Lung (tissue), 12 donors: ENCODE results near the gene VPS8. TPM values are rescaled to one million over a fixed set of nuclear protein-coding genes. Genes with fewer than 3 reads are reported as not detected.
"Not testable (repeated sequence)": the region's sequence is repeated elsewhere in the genome, so short reads cannot be mapped to it uniquely, and the experiment has no call there.

Source experiments
- ATAC-seq: fragments of 200-7000 bp; cut with Tn5 transposase; one replicate; pipeline ENCODE4 v1.9.1; 2020; ENCODE audit warnings: moderate number of reproducible peaks; ENCODE audit not compliant: insufficient read depth, low FRiP score
- DNase-seq, 3 donors: peaks; one replicate each; pipeline ENCODE4 v3.0.0-alpha.2; 2013 to 2017
- H3K27ac ChIP-seq, 2 donors: one replicate each; pipeline ENCODE4 v1.5.1; 2013; ENCODE audit warnings: mild to moderate bottlenecking in 2 of 2, moderate library complexity in 2 of 2, control low read depth in 1 of 2, inconsistent platforms in 1 of 2, low read depth in 1 of 2, low read length in 1 of 2
- H3K27me3 ChIP-seq, 3 donors: one replicate each; pipeline ENCODE4 v1.5.1; 2013; ENCODE audit warnings: low read length in 2 of 3; ENCODE audit not compliant: control insufficient read depth in 3 of 3, insufficient read depth in 3 of 3
- H3K36me3 ChIP-seq, 4 donors: one replicate each; pipeline ENCODE4 v1.5.1; 2013; ENCODE audit warnings: low read length in 4 of 4, mild to moderate bottlenecking in 1 of 4, moderate library complexity in 1 of 4; ENCODE audit not compliant: control insufficient read depth in 4 of 4, insufficient read depth in 4 of 4
- H3K4me1 ChIP-seq, 5 donors: one replicate each; pipeline ENCODE4 v1.5.1; 2013; ENCODE audit warnings: low read length in 5 of 5, mild to moderate bottlenecking in 2 of 5, moderate library complexity in 1 of 5; ENCODE audit not compliant: control insufficient read depth in 5 of 5, insufficient read depth in 5 of 5
- H3K4me3 ChIP-seq: one replicate; pipeline ENCODE4 v1.5.1; 2013; ENCODE audit warnings: mild to moderate bottlenecking, control low read depth, moderate library complexity
- H3K9ac ChIP-seq, 2 donors: one replicate each; pipeline ENCODE4 v1.5.1; 2013; ENCODE audit warnings: low read length in 2 of 2, control low read depth in 1 of 2; ENCODE audit not compliant: insufficient read depth in 1 of 2
- H3K9me3 ChIP-seq, 4 donors: one replicate each; pipeline ENCODE4 v1.5.1; 2013; ENCODE audit warnings: low read length in 3 of 4, mild to moderate bottlenecking in 1 of 4, moderate library complexity in 1 of 4; ENCODE audit not compliant: control insufficient read depth in 4 of 4, insufficient read depth in 3 of 4
- CTCF ChIP-seq: IDR thresholded peaks from 2 replicates; pipeline ENCODE4 v1.5.1; 2012; ENCODE audit warnings: mild to moderate bottlenecking; ENCODE audit errors: control extremely low read depth, extremely low read depth
- whole genome bisulfite sequencing, 2 donors: extraction: QIAGEN DNeasy Blood & Tissue Kit; methylation state at CpG; one replicate each; pipeline ENCODE4 v1.1.7; 2013; 5-methylcytosine and 5-hydroxymethylcytosine counted together
- polyA plus RNA-seq, 2 donors: library from polyadenylated mRNA; stranded (reverse); fragments of 200-250 nt; gene quantifications; one replicate each; pipeline ENCODE4 v1.2.1, GENCODE V29; 2013
- total RNA-seq, 2 donors: library from RNA; depleted of rRNA in 1 of 2; stranded (reverse); fragments of >200 nt in 1 of 2; gene quantifications; one replicate each; pipeline ENCODE4 v1.2.1, GENCODE V29; 2014 to 2021
- donor health status: control.
- donor health status: control.
- donor health status: Bipolar disorder and iron deficiency.
- donor health status: healthy.
- donor health status: DM: yes; HTN: yes; CAD: no.

The VPS8 gene
- total and polyA plus RNA-seq, 4 donors, result 13.9 to 184 (median 38.5) TPM

- no peak for ATAC-seq
- Histone ChIP-seq H3K9me3 (no peaks in the 10 kb centered on the region), H3K9ac (no peak overlapping the region), H3K27me3 (no peaks in the 10 kb centered on the region), H3K27ac (no peak overlapping the region), H3K4me3 (no peak overlapping the region), H3K4me1 (no peaks in the 10 kb centered on the region), H3K36me3 (peaks cover 0 to 14% (median 1%) of the 10 kb centered on the region in 4 donors)
- no peak for TF ChIP-seq CTCF
- 97 to 100% methylated on average over 3 to 4 of the region's 4 CpGs for WGBS, 2 donors
- DNase-seq, result no peak
These were observed 83.4 kb downstream of the VPS8 start for GRCh38 chr3:184895350-184895749.

- no peak for TF ChIP-seq CTCF
- Histone ChIP-seq H3K36me3 (peaks cover 0 to 14% (median 1%) of the 10 kb centered on the region in 4 donors), H3K27ac (no peak overlapping the region), H3K27me3 (no peaks in the 10 kb centered on the region), H3K4me1 (no peaks in the 10 kb centered on the region), H3K9me3 (no peaks in the 10 kb centered on the region), H3K9ac (no peak overlapping the region), H3K4me3 (no peak overlapping the region)
- WGBS, 2 donors, result 87 to 90% methylated on average over 2 of the region's 2 CpGs
- DNase-seq, result no peak
- ATAC-seq, result no peak
These were observed 84.4 kb downstream of the VPS8 start for GRCh38 chr3:184896336-184896735.

GRCh38 chr3:184899953-184900595, 88.1 kb downstream of the VPS8 start:
- WGBS, 2 donors, result 91 to 95% methylated on average over 5 of the region's 5 CpGs
- Histone ChIP-seq H3K27ac (no peak overlapping the region), H3K4me3 (no peak overlapping the region), H3K27me3 (no peaks in the 10 kb centered on the region), H3K4me1 (no peaks in the 10 kb centered on the region), H3K36me3 (peaks cover 0 to 11% (median 7%) of the 10 kb centered on the region in 4 donors), H3K9ac (no peak overlapping the region), H3K9me3 (peaks cover 0 to 4% (median 0%) of the 10 kb centered on the region in 4 donors)
- DNase-seq (no peak), ATAC-seq (no peak)
- no peak for TF ChIP-seq CTCF

GRCh38 chr3:184907031-184907430, 95.1 kb downstream of the VPS8 start:
- peaks cover 0 to 13% (median 6%) of the 10 kb centered on the region in 4 donors for H3K36me3 ChIP-seq
- ATAC-seq, H3K9ac ChIP-seq, H3K9me3 ChIP-seq, H3K4me1 ChIP-seq, H3K4me3 ChIP-seq, DNase-seq, H3K27ac ChIP-seq, H3K27me3 ChIP-seq: not testable (repeated sequence)
- WGBS, 2 donors, result 97% methylated on average over 4 of the region's 4 CpGs
